Measurements from ENCODE around the gene ACBD6.
"Not testable (repeated sequence)": the region's sequence is repeated elsewhere in the genome, so short reads cannot be mapped to it uniquely, and the experiment has no call there.

Gene ACBD6

GRCh38 chr1:180415985-180416633 is 86.3 kb downstream of the ACBD6 start:
- H3K4me1 ChIP-seq (ENCODE audit: control insufficient read depth, insufficient read depth, low read length), result no peaks in the 10 kb centered on the region
- H3K27me3 ChIP-seq (ENCODE audit: control insufficient read depth, insufficient read depth, low read length), result no peaks in the 10 kb centered on the region
- H3K4me3 ChIP-seq (ENCODE audit: low read length), result no peak overlapping the region
- H3K27ac ChIP-seq (ENCODE audit: low read length), result no peak overlapping the region
- H3K9me3 ChIP-seq (ENCODE audit: control insufficient read depth, insufficient read depth, low read length), result no peaks in the 10 kb centered on the region
- DNase-seq (ENCODE audit: low read depth, low spot score), result no peak
- no CpG with 5 or more reads among the region's 2 CpGs for WGBS (ENCODE audit: insufficient coverage, insufficient read length)
- no peaks in the 10 kb centered on the region for H3K36me3 ChIP-seq (ENCODE audit: control insufficient read depth, insufficient read depth, low read length)

- Histone ChIP-seq H3K27ac (ENCODE audit: low read length) (no peak overlapping the region), H3K9me3 (ENCODE audit: control insufficient read depth, insufficient read depth, low read length) (no peaks in the 10 kb centered on the region), H3K36me3 (ENCODE audit: control insufficient read depth, insufficient read depth, low read length) (no peaks in the 10 kb centered on the region), H3K4me1 (ENCODE audit: control insufficient read depth, insufficient read depth, low read length) (no peaks in the 10 kb centered on the region), H3K27me3 (ENCODE audit: control insufficient read depth, insufficient read depth, low read length) (no peaks in the 10 kb centered on the region), H3K4me3 (ENCODE audit: low read length) (no peak overlapping the region)
- no CpG with 5 or more reads among the region's 8 CpGs for WGBS (ENCODE audit: insufficient coverage, insufficient read length)
- DNase-seq (ENCODE audit: low read depth, low spot score), result no peak
Observed at GRCh38 chr1:180415236-180415848, 87.0 kb downstream of the ACBD6 start.

DNA sequence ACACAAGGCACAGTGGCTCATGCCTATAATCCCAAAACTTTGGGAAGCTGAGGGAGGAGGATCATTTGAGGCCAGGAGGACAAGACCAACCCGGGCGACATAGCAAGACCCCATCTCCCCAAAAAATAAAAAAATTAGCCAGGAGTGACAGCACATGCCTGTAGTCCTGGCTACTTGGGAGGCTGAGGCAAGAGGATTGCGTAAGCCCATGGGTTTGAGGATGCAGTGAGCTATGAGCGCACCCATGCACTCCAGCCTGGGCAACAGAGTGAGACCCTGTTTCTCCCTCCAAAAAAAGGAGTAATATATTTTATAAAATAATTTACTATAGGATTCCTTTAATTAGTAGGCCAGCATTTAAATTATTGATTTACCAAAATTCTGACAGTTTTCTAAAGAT is 89.8 kb downstream of the ACBD6 start:
- DNase-seq (ENCODE audit: low read depth, low spot score), result no peak
- no peak overlapping the region for H3K4me3 ChIP-seq (ENCODE audit: low read length)
- H3K27me3 ChIP-seq (ENCODE audit: control insufficient read depth, insufficient read depth, low read length), result no peaks in the 10 kb centered on the region
- H3K9me3 ChIP-seq (ENCODE audit: control insufficient read depth, insufficient read depth, low read length), result no peaks in the 10 kb centered on the region
- no peak overlapping the region for H3K27ac ChIP-seq (ENCODE audit: low read length)
- no peaks in the 10 kb centered on the region for H3K4me1 ChIP-seq (ENCODE audit: control insufficient read depth, insufficient read depth, low read length)
- no CpG with 5 or more reads among the region's 4 CpGs for WGBS (ENCODE audit: insufficient coverage, insufficient read length)
- H3K36me3 ChIP-seq (ENCODE audit: control insufficient read depth, insufficient read depth, low read length), result no peaks in the 10 kb centered on the region

- not testable (repeated sequence) for H3K27me3 ChIP-seq (ENCODE audit: control insufficient read depth, insufficient read depth, low read length); H3K36me3 ChIP-seq (ENCODE audit: control insufficient read depth, insufficient read depth, low read length); DNase-seq (ENCODE audit: low read depth, low spot score); H3K4me3 ChIP-seq (ENCODE audit: low read length); H3K27ac ChIP-seq (ENCODE audit: low read length); H3K9me3 ChIP-seq (ENCODE audit: control insufficient read depth, insufficient read depth, low read length); H3K4me1 ChIP-seq (ENCODE audit: control insufficient read depth, insufficient read depth, low read length)
- WGBS (ENCODE audit: insufficient coverage, insufficient read length), result no CpG with 5 or more reads among the region's 1 CpG
Observed at GRCh38 chr1:180408128-180408527, 94.2 kb downstream of the ACBD6 start.

GRCh38 chr1:180407051-180407450 is 95.3 kb downstream of the ACBD6 start:
- no CpG with 5 or more reads among the region's 2 CpGs for WGBS (ENCODE audit: insufficient coverage, insufficient read length)
- DNase-seq (ENCODE audit: low read depth, low spot score), result no peak

GRCh38 chr1:180402551-180402950 is 99.8 kb downstream of the ACBD6 start:
- Histone ChIP-seq H3K4me1 (ENCODE audit: control insufficient read depth, insufficient read depth, low read length) (no peaks in the 10 kb centered on the region), H3K27me3 (ENCODE audit: control insufficient read depth, insufficient read depth, low read length) (no peaks in the 10 kb centered on the region), H3K27ac (ENCODE audit: low read length) (no peak overlapping the region), H3K9me3 (ENCODE audit: control insufficient read depth, insufficient read depth, low read length) (no peaks in the 10 kb centered on the region), H3K36me3 (ENCODE audit: control insufficient read depth, insufficient read depth, low read length) (no peaks in the 10 kb centered on the region), H3K4me3 (ENCODE audit: low read length) (no peak overlapping the region)
- no CpG with 5 or more reads among the region's 6 CpGs for WGBS (ENCODE audit: insufficient coverage, insufficient read length)
- DNase-seq (ENCODE audit: low read depth, low spot score), result no peak

More at GRCh38 chr1:180407051-180407450, 95.3 kb downstream of the ACBD6 start:
- H3K36me3 ChIP-seq (ENCODE audit: control insufficient read depth, insufficient read depth, low read length), result no peaks in the 10 kb centered on the region
- no peak overlapping the region for H3K27ac ChIP-seq (ENCODE audit: low read length)
- no peaks in the 10 kb centered on the region for H3K4me1 ChIP-seq (ENCODE audit: control insufficient read depth, insufficient read depth, low read length)
- no peaks in the 10 kb centered on the region for H3K9me3 ChIP-seq (ENCODE audit: control insufficient read depth, insufficient read depth, low read length)
- H3K4me3 ChIP-seq (ENCODE audit: low read length), result no peak overlapping the region
- H3K27me3 ChIP-seq (ENCODE audit: control insufficient read depth, insufficient read depth, low read length), result no peaks in the 10 kb centered on the region

DNA sequence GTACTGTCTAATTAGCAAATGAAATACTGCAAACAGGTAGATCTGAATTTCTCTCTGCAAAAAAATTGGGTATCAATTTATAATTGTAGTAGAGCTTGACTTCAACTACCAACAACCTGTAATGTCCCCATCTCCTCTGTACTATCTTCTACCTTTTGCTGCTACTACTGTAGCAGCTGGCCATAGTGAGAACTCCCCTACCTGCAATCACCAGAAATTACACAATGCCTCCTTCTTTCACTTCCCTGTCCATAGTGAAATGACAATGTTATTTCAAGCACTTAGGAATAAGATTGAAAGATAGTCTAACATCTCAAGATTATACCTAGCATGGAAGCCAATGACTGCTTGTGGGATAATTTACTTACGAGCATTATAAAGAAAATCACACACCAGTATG is 100.4 kb downstream of the ACBD6 start:
- Histone ChIP-seq H3K27me3 (ENCODE audit: control insufficient read depth, insufficient read depth, low read length) (no peaks in the 10 kb centered on the region), H3K4me3 (ENCODE audit: low read length) (no peak overlapping the region), H3K36me3 (ENCODE audit: control insufficient read depth, insufficient read depth, low read length) (no peaks in the 10 kb centered on the region), H3K27ac (ENCODE audit: low read length) (no peak overlapping the region), H3K9me3 (ENCODE audit: control insufficient read depth, insufficient read depth, low read length) (no peaks in the 10 kb centered on the region), H3K4me1 (ENCODE audit: control insufficient read depth, insufficient read depth, low read length) (no peaks in the 10 kb centered on the region)
- DNase-seq (ENCODE audit: low read depth, low spot score), result no peak
- no CpG with 5 or more reads among the region's 1 CpG for WGBS (ENCODE audit: insufficient coverage, insufficient read length)

GRCh38 chr1:180397175-180397574 is 105.2 kb downstream of the ACBD6 start:
- no peaks in the 10 kb centered on the region for H3K9me3 ChIP-seq (ENCODE audit: control insufficient read depth, insufficient read depth, low read length)
- no peaks in the 10 kb centered on the region for H3K36me3 ChIP-seq (ENCODE audit: control insufficient read depth, insufficient read depth, low read length)
- WGBS (ENCODE audit: insufficient coverage, insufficient read length), result no CpG with 5 or more reads among the region's 4 CpGs
- no peak overlapping the region for H3K27ac ChIP-seq (ENCODE audit: low read length)
- H3K27me3 ChIP-seq (ENCODE audit: control insufficient read depth, insufficient read depth, low read length), result no peaks in the 10 kb centered on the region
- DNase-seq (ENCODE audit: low read depth, low spot score), result no peak
- no peaks in the 10 kb centered on the region for H3K4me1 ChIP-seq (ENCODE audit: control insufficient read depth, insufficient read depth, low read length)
- no peak overlapping the region for H3K4me3 ChIP-seq (ENCODE audit: low read length)

GRCh38 chr1:180392427-180393145 is 109.8 kb downstream of the ACBD6 start:
- Histone ChIP-seq H3K4me3 (ENCODE audit: low read length) (no peak overlapping the region), H3K4me1 (ENCODE audit: control insufficient read depth, insufficient read depth, low read length) (no peaks in the 10 kb centered on the region), H3K27ac (ENCODE audit: low read length) (no peak overlapping the region), H3K9me3 (ENCODE audit: control insufficient read depth, insufficient read depth, low read length) (no peaks in the 10 kb centered on the region), H3K27me3 (ENCODE audit: control insufficient read depth, insufficient read depth, low read length) (no peaks in the 10 kb centered on the region), H3K36me3 (ENCODE audit: control insufficient read depth, insufficient read depth, low read length) (no peaks in the 10 kb centered on the region)
- DNase-seq (ENCODE audit: low read depth, low spot score), result no peak
- WGBS (ENCODE audit: insufficient coverage, insufficient read length), result no CpG with 5 or more reads among the region's 7 CpGs

- H3K9me3 ChIP-seq (ENCODE audit: control insufficient read depth, insufficient read depth, low read length), result no peaks in the 10 kb centered on the region
- H3K4me3 ChIP-seq (ENCODE audit: low read length), result no peak overlapping the region
- no peak for DNase-seq (ENCODE audit: low read depth, low spot score)
- H3K36me3 ChIP-seq (ENCODE audit: control insufficient read depth, insufficient read depth, low read length), result no peaks in the 10 kb centered on the region
- H3K27me3 ChIP-seq (ENCODE audit: control insufficient read depth, insufficient read depth, low read length), result no peaks in the 10 kb centered on the region
- no peak overlapping the region for H3K27ac ChIP-seq (ENCODE audit: low read length)
- H3K4me1 ChIP-seq (ENCODE audit: control insufficient read depth, insufficient read depth, low read length), result no peaks in the 10 kb centered on the region
Observed at GRCh38 chr1:180392020-180392419, 110.4 kb downstream of the ACBD6 start.

Measured in iPS DF 6.9 (cell line).